Naive thymus-derived CD4-positive, alpha-beta T cell (primary cell): ENCODE measurements around the gene CYP11A1. TPM values are rescaled to one million over a fixed set of nuclear protein-coding genes. Genes with fewer than 3 reads are reported as not detected.

Source experiments
- ATAC-seq: fragments of 150-1000 bp; cut with Tn5 transposase; 2 replicates; pipeline ENCODE4 v1.10.0; 2021; ENCODE audit warnings: mild to moderate bottlenecking, moderate library complexity
- CTCF ChIA-PET: fragments of 350-600 bp; sonication (Branson Sonifier 250); formaldehyde crosslinking; loops from one replicate; lab custom pipeline; 2021; ENCODE audit warnings: antibody characterized with exemption; lab: Charles Lee
- POLR2A ChIA-PET: fragments of 350-600 bp; sonication (Branson Sonifier 250); formaldehyde crosslinking; loops from one replicate; lab custom pipeline; 2021; ENCODE audit warnings: antibody characterized with exemption, inconsistent platforms; lab: Charles Lee
- DNase-seq, 9 donors: peaks; one replicate each; pipeline versions ENCODE4 v3.0.0 to v3.0.0-alpha.2; 2020 to 2022; ENCODE audit warnings: mixed read lengths in 1 of 9
- H3K27ac ChIP-seq: one replicate; pipeline ENCODE4 v1.7.0; 2013; ENCODE audit warnings: mild to moderate bottlenecking, low read depth, low read length, moderate library complexity
- H3K27me3 ChIP-seq, 2 donors: one replicate each; pipeline ENCODE4 v1.7.0; 2013; ENCODE audit warnings: low read length in 2 of 2, mild to moderate bottlenecking in 2 of 2, moderate library complexity in 2 of 2; ENCODE audit not compliant: control insufficient read depth in 2 of 2, insufficient read depth in 2 of 2
- H3K36me3 ChIP-seq, 3 experiments: 1 replicate in 2 of 3; 2 replicates in 1 of 3; pipeline ENCODE4 v1.7.0; 2013; ENCODE audit warnings: low read length in 3 of 3, mild to moderate bottlenecking in 3 of 3, moderate library complexity in 1 of 3; ENCODE audit not compliant: insufficient read depth in 3 of 3, control insufficient read depth in 2 of 3
- H3K4me1 ChIP-seq, 2 donors: one replicate each; pipeline ENCODE4 v1.7.0; 2013; ENCODE audit warnings: low read length in 2 of 2, mild to moderate bottlenecking in 2 of 2, moderate library complexity in 1 of 2; ENCODE audit not compliant: control insufficient read depth in 2 of 2, insufficient read depth in 2 of 2
- H3K4me3 ChIP-seq: 2 replicates; pipeline ENCODE4 v1.7.0; 2013; ENCODE audit warnings: mild to moderate bottlenecking, low read length
- H3K9me3 ChIP-seq, 3 experiments: 1 replicate in 2 of 3; 2 replicates in 1 of 3; pipeline ENCODE4 v1.7.0; 2013; ENCODE audit warnings: low read length in 3 of 3; ENCODE audit not compliant: control insufficient read depth in 2 of 3
- H3K27ac Mint-ChIP-seq, 9 donors: one replicate each; pipeline ENCODE4 v1.8.0; 2020 to 2022; ENCODE audit warnings: mixed read lengths in 9 of 9, mild to moderate bottlenecking in 8 of 9, moderate library complexity in 5 of 9, inconsistent platforms in 2 of 9
- H3K27me3 Mint-ChIP-seq, 5 donors: one replicate each; pipeline ENCODE4 v1.8.0; 2021 to 2022; ENCODE audit warnings: mixed read lengths in 5 of 5, mild to moderate bottlenecking in 1 of 5
- H3K36me3 Mint-ChIP-seq, 5 donors: one replicate each; pipeline ENCODE4 v1.8.0; 2020 to 2022; ENCODE audit warnings: mixed read lengths in 5 of 5, mild to moderate bottlenecking in 3 of 5, inconsistent platforms in 1 of 5
- H3K4me1 Mint-ChIP-seq, 7 donors: one replicate each; pipeline ENCODE4 v1.8.0; 2020 to 2022; ENCODE audit warnings: mixed read lengths in 7 of 7, mild to moderate bottlenecking in 3 of 7, inconsistent platforms in 1 of 7
- H3K4me3 Mint-ChIP-seq, 10 donors: one replicate each; pipeline ENCODE4 v1.8.0; 2020 to 2022; ENCODE audit warnings: mild to moderate bottlenecking in 10 of 10, mixed read lengths in 10 of 10, moderate library complexity in 6 of 10, inconsistent platforms in 2 of 10
- H3K9me3 Mint-ChIP-seq, 11 donors: one replicate each; pipeline ENCODE4 v1.8.0; 2020 to 2022; ENCODE audit warnings: mixed read lengths in 11 of 11, mild to moderate bottlenecking in 4 of 11, inconsistent platforms in 1 of 11, moderate library complexity in 1 of 11
- intact Hi-C, 2 donors: fragments of 100-400 bp; cut with micrococcal nuclease; formaldehyde crosslinking; loops; one replicate each; pipeline ENCODE4 v1.15.1; 2023
- polyA plus RNA-seq, 2 donors: library from polyadenylated mRNA; unstranded; fragments of 300-500 nt; fragmentation: Illumina TruSeq; gene quantifications; one replicate each; pipeline ENCODE4 v1.2.3, GENCODE V29; 2021
- total RNA-seq, 6 experiments: library from RNA in 5 of 6; stranded (reverse) in 5 of 6; gene quantifications; 1 replicate in 5 of 6; 2 replicates in 1 of 6; pipeline ENCODE4 v1.2.3 and lab custom pipeline; 2021 to 2026

CYP11A1 gene
- total and polyA plus RNA-seq, 7 experiments from 2014 or later: 0.58 to 1.0 TPM; not detected in 5

- Mint-ChIP-seq H3K27me3 (no peaks in the 10 kb centered on the region), H3K4me1 (peaks cover 40 to 70% (median 53%) of the 10 kb centered on the region in 7 donors), H3K4me3 (peak overlapping the region in 9 of 10 donors; percentile 19 to 67 (median 49)), H3K9me3 (no peaks in the 10 kb centered on the region), H3K36me3 (no peaks in the 10 kb centered on the region), H3K27ac (peak overlapping the region in 7 of 9 donors; percentile 2 to 85 (median 49))
- no peak overlapping the region for H3K27ac ChIP-seq
- H3K27me3 ChIP-seq: no peaks in the 10 kb centered on the region
- no peaks in the 10 kb centered on the region for H3K9me3 ChIP-seq
- no peaks in the 10 kb centered on the region for H3K36me3 ChIP-seq
- ChIA-PET CTCF (interaction anchor here (0.8 to 1.3 kb wide), 5 partner anchors 13 to 31 kb away, joined by 3 to 5 read pairs (median 3); partner anchors contain the start of gene SEMA7A), POLR2A (interaction anchor here (0.5 to 1.1 kb wide), 3 partner anchors 28 to 57 kb away, joined by 3 to 4 read pairs (median 3); no protein-coding TSS in a partner anchor)
- peak in 6 of 9 donors; percentile 26 to 80 (median 32) for DNase-seq
- intact Hi-C loops: loop anchor here (1.0 to 5.0 kb wide), 5 partner anchors 20 to 58 kb away; partner anchors contain the start of genes SEMA7A (in 1 of the 2) and UBL7 (in 1 of the 2)
- peaks cover 43 to 57% of the 10 kb centered on the region in 2 donors for H3K4me1 ChIP-seq
- H3K4me3 ChIP-seq: peak overlapping the region; percentile 10
- ATAC-seq: peak; percentile 75
Measured at GRCh38 chr15:74402873-74403587, 35.6 kb upstream of the CYP11A1 start.

- Mint-ChIP-seq H3K9me3 (no peaks in the 10 kb centered on the region), H3K27ac (peak overlapping the region in 4 of 9 donors; percentile 56 to 85 (median 69)), H3K36me3 (no peaks in the 10 kb centered on the region), H3K4me3 (peak overlapping the region in 9 of 10 donors; percentile 6 to 67 (median 55)), H3K4me1 (peaks cover 40 to 75% (median 53%) of the 10 kb centered on the region in 7 donors), H3K27me3 (no peaks in the 10 kb centered on the region)
- intact Hi-C loops: loop anchor here (2.0 to 5.0 kb wide), 4 partner anchors 20 to 58 kb away; partner anchors contain the start of gene UBL7 (in 1 of the 2)
- Histone ChIP-seq H3K4me1 (peaks cover 43 to 62% of the 10 kb centered on the region in 2 donors), H3K36me3 (no peaks in the 10 kb centered on the region), H3K4me3 (no peak overlapping the region), H3K27ac (no peak overlapping the region), H3K9me3 (no peaks in the 10 kb centered on the region), H3K27me3 (no peaks in the 10 kb centered on the region)
- ChIA-PET CTCF (interaction anchor here (0.8 to 1.3 kb wide), 4 partner anchors 12 to 32 kb away, joined by 3 to 5 read pairs (median 3); partner anchors contain the start of gene SEMA7A), POLR2A (interaction anchor here (0.5 to 1.1 kb wide), 3 partner anchors 28 to 58 kb away, joined by 3 to 4 read pairs (median 3); no protein-coding TSS in a partner anchor)
- ATAC-seq (no peak), DNase-seq (no peak)
Measured at GRCh38 chr15:74402337-74402841, 34.9 kb upstream of the CYP11A1 start.

GRCh38 chr15:74400915-74401757 lies 33.7 kb upstream of the CYP11A1 start:
- H3K9me3 Mint-ChIP-seq: no peaks in the 10 kb centered on the region
- Histone ChIP-seq H3K36me3 (no peaks in the 10 kb centered on the region), H3K27me3 (no peaks in the 10 kb centered on the region), H3K9me3 (no peaks in the 10 kb centered on the region), H3K4me1 (peaks cover 43 to 62% of the 10 kb centered on the region in 2 donors), H3K4me3 (no peak overlapping the region), H3K27ac (no peak overlapping the region)
- DNase-seq: no peak
- H3K4me3 Mint-ChIP-seq: peak overlapping the region; percentile 13 to 62 (median 46)
- ATAC-seq: peak; percentile 3
- ChIA-PET CTCF (interaction anchor here (1.5 kb wide), 1 partner anchor 27 kb away, joined by 3 read pairs; no protein-coding TSS in a partner anchor), POLR2A (interaction anchor here (0.7 kb wide), 1 partner anchor 12 kb away, joined by 3 read pairs; no protein-coding TSS in a partner anchor)
- no peaks in the 10 kb centered on the region for H3K27me3 Mint-ChIP-seq
- intact Hi-C loops: loop anchor here in 1 of 2 donors (5.0 kb wide), 1 partner anchor 36 kb away; no protein-coding TSS in a partner anchor
- H3K36me3 Mint-ChIP-seq: no peaks in the 10 kb centered on the region
- peak overlapping the region in 6 of 9 donors; percentile 62 to 90 (median 68) for H3K27ac Mint-ChIP-seq
- H3K4me1 Mint-ChIP-seq: peaks cover 40 to 82% (median 57%) of the 10 kb centered on the region in 7 donors

DNA sequence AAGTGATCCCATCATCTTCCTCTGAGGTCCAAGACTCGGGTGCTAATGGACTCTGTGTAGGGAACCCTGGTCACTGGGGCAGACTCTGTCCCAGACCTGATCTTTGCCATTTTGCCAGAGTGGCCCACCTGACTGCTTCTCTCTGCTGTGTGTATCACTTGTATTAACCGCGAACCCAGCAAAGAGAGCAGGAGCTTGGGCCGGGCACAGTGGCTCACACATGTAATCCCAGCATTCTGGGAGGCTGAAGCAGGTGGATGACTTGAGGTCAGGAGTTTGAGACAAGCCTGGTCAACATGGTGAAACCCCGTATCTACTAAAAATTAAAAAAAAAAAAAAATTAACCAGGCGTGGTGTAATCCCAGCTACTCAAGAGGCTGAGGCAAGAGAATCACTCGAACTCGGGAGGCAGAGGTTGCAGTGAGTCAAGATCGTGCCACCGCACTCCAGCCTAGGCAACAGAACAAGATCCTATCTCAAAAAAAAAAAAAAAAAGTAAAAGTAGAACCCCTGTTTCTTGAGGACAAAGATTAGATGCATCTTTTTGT lies 32.9 kb upstream of the CYP11A1 start:
- Mint-ChIP-seq H3K4me3 (peak overlapping the region in 9 of 10 donors; percentile 19 to 62 (median 47)), H3K9me3 (no peaks in the 10 kb centered on the region), H3K4me1 (peaks cover 40 to 81% (median 57%) of the 10 kb centered on the region in 7 donors), H3K27ac (peak overlapping the region in 6 of 9 donors; percentile 26 to 90 (median 66)), H3K27me3 (no peaks in the 10 kb centered on the region), H3K36me3 (no peaks in the 10 kb centered on the region)
- DNase-seq (no peak), ATAC-seq (peak; percentile 16)
- ChIA-PET POLR2A (interaction anchor here (0.7 kb wide), 1 partner anchor 9 kb away, joined by 3 read pairs; no protein-coding TSS in a partner anchor), CTCF (interaction anchor here (1.5 kb wide), 2 partner anchors 26 to 39 kb away, joined by 3 read pairs; no protein-coding TSS in a partner anchor)
- Histone ChIP-seq H3K4me3 (peak overlapping the region; percentile 19), H3K27me3 (no peaks in the 10 kb centered on the region), H3K4me1 (peaks cover 43 to 62% of the 10 kb centered on the region in 2 donors), H3K36me3 (no peaks in the 10 kb centered on the region), H3K9me3 (no peaks in the 10 kb centered on the region), H3K27ac (no peak overlapping the region)
- intact Hi-C loops: loop anchor here in 1 of 2 donors (5.0 kb wide), 1 partner anchor 37 kb away; no protein-coding TSS in a partner anchor

GRCh38 chr15:74399511-74400312 lies 32.3 kb upstream of the CYP11A1 start:
- Histone ChIP-seq H3K27ac (no peak overlapping the region), H3K4me1 (peaks cover 43 to 62% of the 10 kb centered on the region in 2 donors), H3K27me3 (no peaks in the 10 kb centered on the region), H3K9me3 (no peaks in the 10 kb centered on the region), H3K36me3 (no peaks in the 10 kb centered on the region), H3K4me3 (peak overlapping the region; percentile 19)
- H3K9me3 Mint-ChIP-seq: no peaks in the 10 kb centered on the region
- DNase-seq (peak in 7 of 9 donors; percentile 14 to 67 (median 26)), ATAC-seq (no peak)
- H3K27ac Mint-ChIP-seq: peak overlapping the region in 3 of 9 donors; percentile 12 to 85 (median 71)
- no peaks in the 10 kb centered on the region for H3K27me3 Mint-ChIP-seq
- peak overlapping the region in 6 of 10 donors; percentile 19 to 62 (median 44) for H3K4me3 Mint-ChIP-seq
- ChIA-PET CTCF (interaction anchor here (0.7 to 1.5 kb wide), 3 partner anchors 17 to 39 kb away, joined by 3 read pairs; no protein-coding TSS in a partner anchor), POLR2A (interaction anchor here (0.7 kb wide), 1 partner anchor 9 kb away, joined by 3 read pairs; no protein-coding TSS in a partner anchor)
- no peaks in the 10 kb centered on the region for H3K36me3 Mint-ChIP-seq
- intact Hi-C loops: loop anchor here in 1 of 2 donors (5.0 kb wide), 1 partner anchor 38 kb away; no protein-coding TSS in a partner anchor
- peaks cover 40 to 81% (median 57%) of the 10 kb centered on the region in 7 donors for H3K4me1 Mint-ChIP-seq
